Neural progenitor cell (in vitro differentiated cells): ENCODE results near the gene GPR26. TPM values are rescaled to one million over a fixed set of nuclear protein-coding genes. Genes with fewer than 3 reads are reported as not detected.

Source experiments
- DNase-seq: peaks from one replicate; pipeline ENCODE4 v3.0.0-alpha.2; 2016; ENCODE audit warnings: low spot score
- H2AFZ ChIP-seq: fragments of 200-600 bp; sonication (generic); replicated peaks from 2 replicates; pipeline ENCODE4 v1.6.1; 2016; ENCODE audit warnings: antibody characterized with exemption
- H3F3A ChIP-seq: fragments of 200-600 bp; sonication (generic); 2 replicates; pipeline ENCODE4 v1.6.1; 2016; ENCODE audit warnings: antibody characterized with exemption, low read depth
- H3K27ac ChIP-seq: fragments of 200-600 bp; sonication (generic); 2 replicates; pipeline ENCODE4 v1.5.1; 2016; ENCODE audit warnings: mild to moderate bottlenecking
- H3K27me3 ChIP-seq: fragments of 200-600 bp; sonication (generic); 2 replicates; pipeline ENCODE4 v1.6.1; 2016; ENCODE audit warnings: mild to moderate bottlenecking, moderate library complexity
- H3K36me3 ChIP-seq: fragments of 200-600 bp; sonication (generic); 2 replicates; pipeline ENCODE4 v1.5.1; 2016
- H3K4me1 ChIP-seq: fragments of 200-600 bp; sonication (generic); 2 replicates; pipeline ENCODE4 v1.6.1; 2016; ENCODE audit warnings: mixed run types
- H3K4me2 ChIP-seq: fragments of 200-600 bp; sonication (generic); 2 replicates; pipeline ENCODE4 v1.6.1; 2016
- H3K4me3 ChIP-seq: fragments of 200-600 bp; sonication (generic); 2 replicates; pipeline ENCODE4 v1.5.1; 2016
- H3K79me2 ChIP-seq: fragments of 200-600 bp; sonication (generic); 2 replicates; pipeline ENCODE4 v1.6.1; 2016; ENCODE audit warnings: low read depth
- H3K9ac ChIP-seq: fragments of 200-600 bp; sonication (generic); 2 replicates; pipeline ENCODE4 v1.6.1; 2016
- H3K9me3 ChIP-seq: fragments of 200-600 bp; sonication (generic); 2 replicates; pipeline ENCODE4 v1.5.1; 2016; ENCODE audit warnings: low read depth
- H4K20me1 ChIP-seq: fragments of 200-600 bp; sonication (generic); 2 replicates; pipeline ENCODE4 v1.6.1; 2016; ENCODE audit warnings: low read depth
- H3K27ac Mint-ChIP-seq: 3 replicates; pipeline ENCODE4 v1.8.0; 2021; ENCODE audit warnings: mixed read lengths
- H3K27me3 Mint-ChIP-seq: 2 replicates; pipeline ENCODE4 v1.8.0; 2022; ENCODE audit warnings: low read depth, mild to moderate bottlenecking, inconsistent platforms, moderate library complexity, mixed read lengths; ENCODE audit not compliant: insufficient read depth
- H3K36me3 Mint-ChIP-seq: 3 replicates; pipeline ENCODE4 v1.8.0; 2021; ENCODE audit warnings: mixed read lengths
- H3K4me1 Mint-ChIP-seq: 3 replicates; pipeline ENCODE4 v1.8.0; 2021; ENCODE audit warnings: mixed read lengths
- H3K4me3 Mint-ChIP-seq: 3 replicates; pipeline ENCODE4 v1.8.0; 2021; ENCODE audit warnings: mild to moderate bottlenecking, moderate library complexity, mixed read lengths
- H3K9me3 Mint-ChIP-seq: 3 replicates; pipeline ENCODE4 v1.8.0; 2020; ENCODE audit warnings: mixed read lengths
- EZH2 ChIP-seq: fragments of 200-600 bp; sonication (generic); IDR thresholded peaks from 2 replicates; pipeline ENCODE4 v1.6.1; 2017; ENCODE audit warnings: antibody characterized with exemption, mild to moderate bottlenecking, moderate library complexity
- EZH2phosphoT487 ChIP-seq: fragments of 200-600 bp; sonication (generic); IDR thresholded peaks from 2 replicates; pipeline ENCODE4 v1.6.1; 2017; ENCODE audit warnings: antibody characterized with exemption
- total RNA-seq: library from RNA; depleted of rRNA; stranded (reverse); fragments of >200 nt; gene quantifications from 2 replicates; pipeline ENCODE4 v1.2.3, GENCODE V29; 2015; ENCODE audit warnings: low replicate concordance
- TF ChIP-seq, protein P1 (sequence below): fragments of 200-600 bp; sonication (generic); IDR thresholded peaks from 2 replicates; pipeline ENCODE4 v1.5.1; 2017; ENCODE audit warnings: antibody characterized with exemption, mild to moderate bottlenecking

Gene GPR26
- total RNA-seq, 1 donor from 2014 or later: not detected

DNA sequence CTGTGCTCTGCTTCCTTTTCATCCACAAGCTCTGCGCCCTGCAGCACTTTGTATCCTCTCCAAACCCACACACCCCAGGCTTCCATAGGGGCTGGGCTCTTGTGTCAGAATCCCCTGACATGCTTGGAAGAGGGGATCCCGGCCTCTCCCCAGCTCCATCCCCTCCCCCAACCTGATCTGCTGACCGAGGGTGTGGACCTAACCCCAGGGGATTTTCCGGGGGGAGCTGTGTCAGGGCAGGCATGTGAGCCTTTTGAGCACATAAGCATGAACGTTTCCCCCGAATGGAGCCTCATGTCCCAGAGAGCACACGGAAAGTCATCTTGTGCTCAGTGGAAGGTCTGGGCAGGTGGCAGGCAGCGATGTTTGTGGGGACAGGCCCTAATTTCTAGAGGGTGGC is 17.7 kb downstream of the GPR26 start:
- Mint-ChIP-seq H3K27me3 (peaks cover 2% of the 10 kb centered on the region), H3K36me3 (no peaks in the 10 kb centered on the region), H3K4me1 (no peaks in the 10 kb centered on the region), H3K27ac (no peak overlapping the region), H3K4me3 (no peak overlapping the region), H3K9me3 (peaks cover 3% of the 10 kb centered on the region)
- no peak overlapping the region for H3K4me3 ChIP-seq
- no peaks in the 10 kb centered on the region for H3K4me1 ChIP-seq
- H3K9ac ChIP-seq: no peak overlapping the region
- H3K36me3 ChIP-seq: no peaks in the 10 kb centered on the region
- H3K27me3 ChIP-seq: no peaks in the 10 kb centered on the region
- TF ChIP-seq EZH2phosphoT487 (no peak), EZH2 (no peak)
- TF ChIP-seq, protein P1, sequence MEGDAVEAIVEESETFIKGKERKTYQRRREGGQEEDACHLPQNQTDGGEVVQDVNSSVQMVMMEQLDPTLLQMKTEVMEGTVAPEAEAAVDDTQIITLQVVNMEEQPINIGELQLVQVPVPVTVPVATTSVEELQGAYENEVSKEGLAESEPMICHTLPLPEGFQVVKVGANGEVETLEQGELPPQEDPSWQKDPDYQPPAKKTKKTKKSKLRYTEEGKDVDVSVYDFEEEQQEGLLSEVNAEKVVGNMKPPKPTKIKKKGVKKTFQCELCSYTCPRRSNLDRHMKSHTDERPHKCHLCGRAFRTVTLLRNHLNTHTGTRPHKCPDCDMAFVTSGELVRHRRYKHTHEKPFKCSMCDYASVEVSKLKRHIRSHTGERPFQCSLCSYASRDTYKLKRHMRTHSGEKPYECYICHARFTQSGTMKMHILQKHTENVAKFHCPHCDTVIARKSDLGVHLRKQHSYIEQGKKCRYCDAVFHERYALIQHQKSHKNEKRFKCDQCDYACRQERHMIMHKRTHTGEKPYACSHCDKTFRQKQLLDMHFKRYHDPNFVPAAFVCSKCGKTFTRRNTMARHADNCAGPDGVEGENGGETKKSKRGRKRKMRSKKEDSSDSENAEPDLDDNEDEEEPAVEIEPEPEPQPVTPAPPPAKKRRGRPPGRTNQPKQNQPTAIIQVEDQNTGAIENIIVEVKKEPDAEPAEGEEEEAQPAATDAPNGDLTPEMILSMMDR: no peak
- no peak overlapping the region for H3K4me2 ChIP-seq
- H3F3A ChIP-seq: no peaks in the 10 kb centered on the region
- no peak overlapping the region for H3K27ac ChIP-seq
- H3K9me3 ChIP-seq: no peaks in the 10 kb centered on the region
- DNase-seq: no peak
- no peak overlapping the region for H2AFZ ChIP-seq
- no peaks in the 10 kb centered on the region for H3K79me2 ChIP-seq
- H4K20me1 ChIP-seq: no peaks in the 10 kb centered on the region

DNA sequence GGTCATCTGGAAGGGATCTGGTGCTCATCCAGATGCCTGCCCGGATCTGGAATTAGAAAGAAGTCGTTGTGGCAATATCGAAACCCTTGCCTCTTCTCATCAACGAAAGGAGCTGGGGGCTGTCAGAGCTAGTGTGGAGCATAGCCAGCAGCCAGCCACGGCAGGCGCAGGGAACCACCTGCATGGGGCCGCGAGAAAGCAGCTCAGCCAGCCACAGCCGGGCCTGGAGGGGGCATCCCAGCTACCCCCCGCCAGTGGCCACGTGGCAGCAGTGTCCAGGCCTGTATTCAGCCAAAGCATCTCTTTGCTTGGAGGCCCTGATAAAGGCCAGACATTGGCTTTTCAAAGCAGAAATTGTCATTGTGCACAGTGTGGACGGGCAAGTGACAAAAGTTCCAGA is 19.1 kb downstream of the GPR26 start:
- peaks cover 2% of the 10 kb centered on the region for H3K27me3 Mint-ChIP-seq
- TF ChIP-seq EZH2: no peak
- TF ChIP-seq, protein P1: no peak
- TF ChIP-seq EZH2phosphoT487: no peak

DNA sequence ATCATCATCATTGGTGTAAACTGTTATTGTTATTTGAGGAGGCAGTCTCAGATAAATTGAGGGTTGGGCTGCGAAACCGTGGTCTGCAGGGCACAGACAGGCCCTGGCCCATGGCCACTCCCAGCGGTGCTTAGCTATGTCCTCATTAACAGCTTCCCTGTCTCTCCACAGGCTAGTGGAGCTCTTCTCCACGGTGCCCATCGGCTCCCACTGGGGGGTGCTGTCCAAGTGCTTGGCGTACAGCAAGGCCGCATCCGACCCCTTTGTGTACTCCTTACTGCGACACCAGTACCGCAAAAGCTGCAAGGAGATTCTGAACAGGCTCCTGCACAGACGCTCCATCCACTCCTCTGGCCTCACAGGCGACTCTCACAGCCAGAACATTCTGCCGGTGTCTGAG is 21.6 kb downstream of the GPR26 start:
- no peaks in the 10 kb centered on the region for H3K36me3 Mint-ChIP-seq
- no peak for TF ChIP-seq EZH2
- TF ChIP-seq, protein P1: peak; percentile 43
- DNase-seq: peak; percentile 65

More for the DNA sequence above, 19.1 kb downstream of the GPR26 start:
- peaks cover 3% of the 10 kb centered on the region for H3K9me3 Mint-ChIP-seq
- H3K36me3 Mint-ChIP-seq: no peaks in the 10 kb centered on the region
- no peak overlapping the region for H3K27ac Mint-ChIP-seq
- no peaks in the 10 kb centered on the region for H3K9me3 ChIP-seq
- no peaks in the 10 kb centered on the region for H3K27me3 ChIP-seq
- no peaks in the 10 kb centered on the region for H3K36me3 ChIP-seq
- H3F3A ChIP-seq: no peaks in the 10 kb centered on the region
- H3K27ac ChIP-seq: no peak overlapping the region
- no peak overlapping the region for H3K4me3 Mint-ChIP-seq
- no peaks in the 10 kb centered on the region for H3K4me1 Mint-ChIP-seq
- H4K20me1 ChIP-seq: no peaks in the 10 kb centered on the region
- no peaks in the 10 kb centered on the region for H3K79me2 ChIP-seq
- no peak overlapping the region for H2AFZ ChIP-seq
- no peak overlapping the region for H3K9ac ChIP-seq
- no peak overlapping the region for H3K4me3 ChIP-seq
- H3K4me2 ChIP-seq: no peak overlapping the region
- no peaks in the 10 kb centered on the region for H3K4me1 ChIP-seq
- no peak for DNase-seq

More for the DNA sequence above, 21.6 kb downstream of the GPR26 start:
- Histone ChIP-seq H3K4me3 (no peak overlapping the region), H4K20me1 (no peaks in the 10 kb centered on the region), H3K4me2 (no peak overlapping the region), H3K9me3 (no peaks in the 10 kb centered on the region), H3K79me2 (no peaks in the 10 kb centered on the region), H3K27ac (no peak overlapping the region), H3K36me3 (no peaks in the 10 kb centered on the region), H3K4me1 (no peaks in the 10 kb centered on the region), H3K27me3 (no peaks in the 10 kb centered on the region), H3K9ac (no peak overlapping the region), H2AFZ (no peak overlapping the region), H3F3A (no peaks in the 10 kb centered on the region)
- H3K4me1 Mint-ChIP-seq: no peaks in the 10 kb centered on the region
- no peak overlapping the region for H3K4me3 Mint-ChIP-seq
- H3K27me3 Mint-ChIP-seq: peaks cover 2% of the 10 kb centered on the region
- peaks cover 3% of the 10 kb centered on the region for H3K9me3 Mint-ChIP-seq
- no peak overlapping the region for H3K27ac Mint-ChIP-seq
